Omental fat pad (tissue), 4 donors: ENCODE results near the gene CR1. TPM values are rescaled to one million over a fixed set of nuclear protein-coding genes. Genes with fewer than 3 reads are reported as not detected.

Source experiments
- ATAC-seq: fragments of 150-250 bp; one replicate; pipeline ENCODE4 v1.9.1; 2016; ENCODE audit warnings: mild to moderate bottlenecking, moderate library complexity; ENCODE audit not compliant: low FRiP score
- DNase-seq: peaks from one replicate; pipeline ENCODE4 v3.0.0-alpha.2; 2019; ENCODE audit warnings: low spot score
- CTCF ChIP-seq, 3 donors: fragments of 450-650 bp; IDR thresholded peaks; one replicate each; pipeline ENCODE4 v1.5.1; 2016 to 2017; ENCODE audit warnings: antibody characterized with exemption in 3 of 3, mild to moderate bottlenecking in 3 of 3, moderate library complexity in 2 of 3
- total RNA-seq, 4 donors: library from RNA; depleted of rRNA; stranded (reverse); fragments of >200 nt; gene quantifications; one replicate each; pipeline ENCODE4 v1.1.0, GENCODE V29; 2016

Gene CR1
- total RNA-seq, 4 donors from 2014 or later: 9.1 to 29.2 (median 21.8) TPM

- DNase-seq: no peak
- no peak for ATAC-seq
- no peak for TF ChIP-seq CTCF (IDR thresholded peaks at IDR 0.05)
Observed at GRCh38 chr1:207502726-207503125, 6.8 kb downstream of the CR1 start.

GRCh38 chr1:207503950-207504349 is 8.0 kb downstream of the CR1 start:
- no peak for ATAC-seq

GRCh38 chr1:207504438-207504837 is 8.5 kb downstream of the CR1 start:
- TF ChIP-seq CTCF (IDR thresholded peaks at IDR 0.05): no peak
- no peak for ATAC-seq

More at GRCh38 chr1:207503950-207504349, 8.0 kb downstream of the CR1 start:
- no peak for DNase-seq
- TF ChIP-seq CTCF (IDR thresholded peaks at IDR 0.05): no peak

GRCh38 chr1:207510444-207510843 is 14.5 kb downstream of the CR1 start:
- TF ChIP-seq CTCF (IDR thresholded peaks at IDR 0.05): no peak
- ATAC-seq (no peak), DNase-seq (no peak)

More at GRCh38 chr1:207504438-207504837, 8.5 kb downstream of the CR1 start:
- no peak for DNase-seq

GRCh38 chr1:207514890-207515289 is 18.9 kb downstream of the CR1 start:
- ATAC-seq (no peak), DNase-seq (no peak)
- no peak for TF ChIP-seq CTCF (IDR thresholded peaks at IDR 0.05)

- TF ChIP-seq CTCF (IDR thresholded peaks at IDR 0.05): no peak
- no peak for DNase-seq
- no peak for ATAC-seq
Observed at GRCh38 chr1:207516729-207517128, 20.8 kb downstream of the CR1 start.

- no peak for TF ChIP-seq CTCF (IDR thresholded peaks at IDR 0.05)
- DNase-seq (no peak), ATAC-seq (no peak)
Observed at GRCh38 chr1:207518608-207519236, 22.8 kb downstream of the CR1 start.
